H1 (cell line): ENCODE measurements around the gene DIAPH2.

Experiments used
- CEBPB ChIP-seq: IDR thresholded peaks from 2 replicates; pipeline ENCODE4 v1.6.1; 2012; ENCODE audit warnings: low read depth, low read length
- CTCF ChIP-seq, 3 experiments: IDR thresholded peaks; 1 replicate in 2 of 3; 2 replicates in 1 of 3; pipeline versions ENCODE4 v1.5.1 to v1.6.1; 2011; ENCODE audit warnings: low read length in 3 of 3, mild to moderate bottlenecking in 3 of 3, inconsistent platforms in 2 of 3, low read depth in 1 of 3, moderate library complexity in 1 of 3; ENCODE audit not compliant: insufficient read depth in 1 of 3; ENCODE audit errors: control extremely low read depth in 1 of 3
- EP300 ChIP-seq, 2 experiments: IDR thresholded peaks; 1 replicate in 1 of 2; 2 replicates in 1 of 2; pipeline ENCODE4 v1.6.1; 2011 to 2012; ENCODE audit warnings: low read depth in 2 of 2, low read length in 2 of 2, mild to moderate bottlenecking in 2 of 2, borderline replicate concordance in 1 of 2, inconsistent platforms in 1 of 2, moderate library complexity in 1 of 2
- POLR2A ChIP-seq, 2 experiments: IDR thresholded peaks; 1 replicate in 1 of 2; 2 replicates in 1 of 2; pipeline ENCODE4 v1.6.1; 2011; ENCODE audit warnings: low read depth in 2 of 2, low read length in 2 of 2, mild to moderate bottlenecking in 2 of 2; ENCODE audit errors: control extremely low read depth in 1 of 2
- POLR2AphosphoS5 ChIP-seq: IDR thresholded peaks from 2 replicates; pipeline ENCODE4 v1.6.1; 2011; ENCODE audit warnings: low read depth, low read length
- RXRA ChIP-seq: IDR thresholded peaks from 2 replicates; pipeline ENCODE4 v1.6.1; 2011; ENCODE audit warnings: low read depth, mild to moderate bottlenecking, low read length, moderate library complexity; ENCODE audit not compliant: insufficient read depth
- SUZ12 ChIP-seq: fragments of 200-600 bp; sonication (generic); IDR thresholded peaks from 2 replicates; pipeline ENCODE4 v1.6.1; 2012; ENCODE audit warnings: mild to moderate bottlenecking, inconsistent platforms, low read length, moderate library complexity, mixed read lengths
- USF2 ChIP-seq: IDR thresholded peaks from 2 replicates; pipeline ENCODE4 v1.6.1; 2011; ENCODE audit warnings: low read length, improper control_type of control experiment

- no peak for TF ChIP-seq CEBPB
- no peak for TF ChIP-seq CTCF (IDR thresholded peaks at IDR 0.05; ENCODE audit: control extremely low read depth in 1 of 3, insufficient read depth in 1 of 3, low read depth in 1 of 3, low read length in 3 of 3)
- no peak for TF ChIP-seq EP300 (IDR thresholded peaks at IDR 0.05; ENCODE audit: borderline replicate concordance in 1 of 2, low read depth in 2 of 2, low read length in 2 of 2)
- TF ChIP-seq SUZ12: no peak
- no peak for TF ChIP-seq POLR2A (IDR thresholded peaks at IDR 0.05; ENCODE audit: control extremely low read depth in 1 of 2, low read depth in 2 of 2, low read length in 2 of 2)
- no peak for TF ChIP-seq RXRA
- TF ChIP-seq USF2: no peak
- no peak for TF ChIP-seq POLR2AphosphoS5
These were observed 717.0 kb downstream of the DIAPH2 start for GRCh38 chrX:97401586-97402136.
